Measurements from ENCODE around the gene TPRX2. TPM values are rescaled to one million over a fixed set of nuclear protein-coding genes. Genes with fewer than 3 reads are reported as not detected.

TPRX2 gene
- total and polyA plus RNA-seq, 10 of the 15 experiments (the other 5 are each of a cell fraction or from before 2014, with no cell fraction given) = not detected

DNA sequence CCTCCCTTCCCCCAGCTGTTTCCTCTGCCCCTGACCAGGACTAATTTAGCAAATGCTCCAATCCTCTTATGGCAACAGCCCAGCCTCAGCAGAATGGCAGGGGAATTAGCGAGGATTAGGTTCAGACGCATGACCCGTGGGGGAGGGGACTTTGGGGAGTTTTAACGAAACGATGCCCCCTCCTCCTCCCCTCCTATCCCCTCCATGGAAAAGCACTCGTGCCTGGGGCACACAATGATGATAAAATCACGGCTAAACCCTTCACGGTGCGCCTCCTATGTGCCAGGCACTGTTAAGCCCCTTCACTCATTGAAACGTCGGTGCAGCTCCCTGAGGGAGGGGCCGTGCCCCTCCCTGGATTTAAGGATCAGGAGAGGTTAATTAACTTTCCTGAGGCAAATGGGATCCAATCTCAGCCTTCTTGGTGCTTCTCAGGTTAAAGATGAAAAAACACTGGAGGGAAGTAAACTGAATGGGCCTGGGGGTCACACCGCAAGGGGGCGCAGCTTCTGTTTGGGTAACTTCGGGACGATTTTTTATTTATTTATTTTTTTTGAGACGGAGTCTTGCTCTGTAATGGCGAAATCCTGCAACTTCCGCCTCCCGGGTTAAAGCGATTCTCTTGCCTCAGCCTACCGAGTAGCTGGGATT is 10.1 kb upstream of the TPRX2 start (continued):
- TF ChIP-seq RFX5 (IDR thresholded peaks at IDR 0.05; ENCODE audit: low read depth, low read length) (no peak), TCF3 (IDR thresholded peaks at IDR 0.05; ENCODE audit: borderline replicate concordance, insufficient read depth, low read depth, low read length) (no peak)

DNA sequence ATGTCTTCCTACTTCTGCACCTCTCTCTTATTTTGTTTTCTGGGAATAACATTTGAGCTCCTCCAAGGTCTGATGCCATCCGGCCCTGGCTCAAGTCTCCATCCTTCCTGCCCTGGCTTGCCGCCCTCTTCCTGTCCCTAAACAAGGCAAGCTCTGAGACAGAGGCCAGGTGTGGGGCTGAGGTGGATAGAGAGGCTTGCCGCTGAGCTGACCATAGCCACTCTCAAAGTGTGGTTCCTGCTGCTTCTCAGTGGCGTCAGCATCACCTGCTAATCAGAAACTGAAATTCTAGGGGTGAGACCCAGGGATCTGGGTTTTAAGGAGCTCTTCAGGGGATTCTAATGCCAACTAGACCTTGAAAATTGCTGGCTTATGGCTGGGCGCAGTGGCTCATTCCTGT is 6.0 kb upstream of the TPRX2 start:
- WGBS (ENCODE audit: insufficient coverage, insufficient replicate concordance, low lambda C conversion rate, missing lambda C conversion rate) = 43% methylated on average over 5 of the region's 5 CpGs
- no TSS peak for BruUV-seq (replicated peaks)
- POLR2A ChIA-PET = no interaction called here
- H3K4me1 ChIP-seq (ENCODE audit: control insufficient read depth, insufficient read depth, low read length) = no peaks in the 10 kb centered on the region
- no peaks in the 10 kb centered on the region for H3K36me3 ChIP-seq (ENCODE audit: control insufficient read depth in 2 of 2, insufficient read depth in 2 of 2, low read length in 1 of 2)
- FAIRE-seq = no peak
- CTCF ChIA-PET = interaction anchor here (1.1 to 1.4 kb wide), 2 partner anchors 12 to 16 kb away, joined by 4 to 5 read pairs; no protein-coding TSS in a partner anchor
- H3K4me3 ChIP-seq = no peak overlapping the region
- no peaks in the 10 kb centered on the region for H4K20me1 ChIP-seq (ENCODE audit: control insufficient read depth, insufficient read depth)
- no peak overlapping the region for H3K27ac ChIP-seq (ENCODE audit: control insufficient read depth, insufficient read depth)
- no peak overlapping the region for H2AFZ ChIP-seq (ENCODE audit: control insufficient read depth, low read depth, low read length)
- no peaks in the 10 kb centered on the region for H3K9me3 ChIP-seq (replicated peaks; ENCODE audit: control insufficient read depth, insufficient read depth, low read length)
- H3K79me2 ChIP-seq (ENCODE audit: control insufficient read depth, insufficient read depth, low read length) = no peaks in the 10 kb centered on the region
- no peak overlapping the region for H3K9ac ChIP-seq (ENCODE audit: control insufficient read depth, insufficient read depth, low read length)
- RAD21 ChIA-PET (ENCODE audit: unreplicated experiment) = no interaction called here
- SMC1A ChIA-PET (ENCODE audit: uncharacterized antibody, unreplicated experiment) = no interaction called here
- in situ Hi-C loops (cut with MboI) (loop anchor here (25.0 kb wide), 1 partner anchor 709 kb away; the partner anchor contains the start of gene SULT2B1), intact Hi-C loops (cut with micrococcal nuclease; ENCODE audit: unreplicated experiment) (no loop called here)
- no peak for DNase-seq (ENCODE audit: low read depth, low spot score)
- ATAC-seq = no peak
- H3K4me2 ChIP-seq (ENCODE audit: control insufficient read depth, insufficient read depth) = no peak overlapping the region
- no peak for TF ChIP-seq JUNB (IDR thresholded peaks at IDR 0.05)
- TF ChIP-seq YBX1 (IDR thresholded peaks at IDR 0.05) = no peak
- no peak for TF ChIP-seq PAX8 (IDR thresholded peaks at IDR 0.05)
- TF ChIP-seq CREB1 (IDR thresholded peaks at IDR 0.05; ENCODE audit: low read depth) = no peak
- TF ChIP-seq BHLHE40 (IDR thresholded peaks at IDR 0.05; ENCODE audit: borderline replicate concordance in 1 of 2, low read depth in 2 of 2, low read length in 1 of 2) = no peak
- TF ChIP-seq ESRRA (IDR thresholded peaks at IDR 0.05; ENCODE audit: low read length) = no peak
- TF ChIP-seq JUND (IDR thresholded peaks at IDR 0.05; ENCODE audit: low read depth, low read length) = no peak
- no peak for TF ChIP-seq SMARCA5 (IDR thresholded peaks at IDR 0.05)
- TF ChIP-seq CREM (IDR thresholded peaks at IDR 0.05; ENCODE audit: low read depth) = no peak
- TF ChIP-seq IKZF2 (IDR thresholded peaks at IDR 0.05) = no peak
- TF ChIP-seq ZNF384 (IDR thresholded peaks at IDR 0.05; ENCODE audit: borderline replicate concordance, low read depth, low read length) = no peak
- H3K27me3 ChIP-seq (replicated peaks in 1 of 2; ENCODE audit: control insufficient read depth in 2 of 2, insufficient read depth in 2 of 2, low read length in 1 of 2) = no peaks in the 10 kb centered on the region
